Measurements from ENCODE around the gene CTNNA1.

CTNNA1 gene

GRCh38 chr5:138942861-138943260 lies 189.6 kb downstream of the CTNNA1 start:
- no peaks in the 10 kb centered on the region for H3F3A ChIP-seq (ENCODE audit: insufficient read depth)
- no peak overlapping the region for H3K27ac ChIP-seq (ENCODE audit: low read depth, low read length)
- no peak overlapping the region for H3K9ac ChIP-seq (ENCODE audit: low read length)
- H3K36me3 ChIP-seq (ENCODE audit: low read length): no peaks in the 10 kb centered on the region
- no peaks in the 10 kb centered on the region for H3K27me3 ChIP-seq (ENCODE audit: low read length)
- no peak overlapping the region for H3K4me3 ChIP-seq (ENCODE audit: insufficient read depth, low read length, poor library complexity, severe bottlenecking)
- H3K9me3 ChIP-seq (ENCODE audit: insufficient read depth, low read length): no peaks in the 10 kb centered on the region
- H2AFZ ChIP-seq (ENCODE audit: low read depth, low read length, severe bottlenecking): no peak overlapping the region
- TF ChIP-seq, protein P1, sequence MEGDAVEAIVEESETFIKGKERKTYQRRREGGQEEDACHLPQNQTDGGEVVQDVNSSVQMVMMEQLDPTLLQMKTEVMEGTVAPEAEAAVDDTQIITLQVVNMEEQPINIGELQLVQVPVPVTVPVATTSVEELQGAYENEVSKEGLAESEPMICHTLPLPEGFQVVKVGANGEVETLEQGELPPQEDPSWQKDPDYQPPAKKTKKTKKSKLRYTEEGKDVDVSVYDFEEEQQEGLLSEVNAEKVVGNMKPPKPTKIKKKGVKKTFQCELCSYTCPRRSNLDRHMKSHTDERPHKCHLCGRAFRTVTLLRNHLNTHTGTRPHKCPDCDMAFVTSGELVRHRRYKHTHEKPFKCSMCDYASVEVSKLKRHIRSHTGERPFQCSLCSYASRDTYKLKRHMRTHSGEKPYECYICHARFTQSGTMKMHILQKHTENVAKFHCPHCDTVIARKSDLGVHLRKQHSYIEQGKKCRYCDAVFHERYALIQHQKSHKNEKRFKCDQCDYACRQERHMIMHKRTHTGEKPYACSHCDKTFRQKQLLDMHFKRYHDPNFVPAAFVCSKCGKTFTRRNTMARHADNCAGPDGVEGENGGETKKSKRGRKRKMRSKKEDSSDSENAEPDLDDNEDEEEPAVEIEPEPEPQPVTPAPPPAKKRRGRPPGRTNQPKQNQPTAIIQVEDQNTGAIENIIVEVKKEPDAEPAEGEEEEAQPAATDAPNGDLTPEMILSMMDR (IDR thresholded peaks at IDR 0.05; ENCODE audit: insufficient read depth, low read length, poor library complexity, severe bottlenecking): no peak
- TF ChIP-seq EZH2phosphoT487 (conservative IDR thresholded peaks at IDR 0.05; ENCODE audit: low read length): no peak
- H3K79me2 ChIP-seq (ENCODE audit: insufficient read depth, low read length): no peaks in the 10 kb centered on the region
- H4K20me1 ChIP-seq (ENCODE audit: low read depth, low read length): no peaks in the 10 kb centered on the region
- H3K4me2 ChIP-seq (ENCODE audit: low read depth, low read length, poor library complexity, severe bottlenecking): no peak overlapping the region
- no peaks in the 10 kb centered on the region for H3K9me2 ChIP-seq (replicated peaks; ENCODE audit: insufficient read depth, low read length)

DNA sequence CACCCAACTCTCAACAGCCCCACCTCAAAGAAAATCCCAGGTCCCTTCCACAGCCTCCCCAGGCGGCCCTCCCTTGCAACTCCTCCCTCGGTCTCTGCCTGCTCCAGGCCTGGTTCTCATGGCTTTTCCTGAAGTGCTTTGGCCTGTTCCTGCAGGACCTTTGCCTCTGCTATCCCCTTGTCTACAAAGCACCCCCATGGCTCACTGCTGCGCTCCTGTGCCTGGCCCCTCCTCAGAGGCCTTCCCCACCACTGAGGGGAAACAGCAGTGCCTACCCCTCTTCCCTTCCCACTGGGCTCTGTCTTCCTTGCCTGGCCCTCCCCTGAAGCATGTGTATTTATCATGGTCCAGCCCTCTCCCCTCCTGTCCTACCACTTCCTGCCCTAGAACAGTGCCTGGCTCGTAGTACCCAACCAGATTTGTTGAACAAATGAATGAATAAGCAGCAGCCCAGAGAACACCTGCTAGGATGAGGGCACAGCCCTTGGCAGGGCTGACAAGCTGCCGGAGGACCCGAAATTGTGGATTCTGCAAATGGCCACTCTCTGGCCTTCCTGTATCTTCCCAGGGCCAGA lies 190.5 kb downstream of the CTNNA1 start:
- Histone ChIP-seq H3K27me3 (ENCODE audit: low read length) (no peaks in the 10 kb centered on the region), H3K79me2 (ENCODE audit: insufficient read depth, low read length) (no peaks in the 10 kb centered on the region), H3K27ac (ENCODE audit: low read depth, low read length) (no peak overlapping the region), H4K20me1 (ENCODE audit: low read depth, low read length) (no peaks in the 10 kb centered on the region), H3K4me2 (ENCODE audit: low read depth, low read length, poor library complexity, severe bottlenecking) (no peak overlapping the region), H3K4me3 (ENCODE audit: insufficient read depth, low read length, poor library complexity, severe bottlenecking) (no peak overlapping the region), H3K36me3 (ENCODE audit: low read length) (no peaks in the 10 kb centered on the region), H3K9ac (ENCODE audit: low read length) (no peak overlapping the region), H3K9me3 (ENCODE audit: insufficient read depth, low read length) (no peaks in the 10 kb centered on the region), H3K9me2 (replicated peaks; ENCODE audit: insufficient read depth, low read length) (no peaks in the 10 kb centered on the region), H3F3A (ENCODE audit: insufficient read depth) (no peaks in the 10 kb centered on the region), H2AFZ (ENCODE audit: low read depth, low read length, severe bottlenecking) (no peak overlapping the region)
- no peak for TF ChIP-seq EZH2phosphoT487 (conservative IDR thresholded peaks at IDR 0.05; ENCODE audit: low read length)
- TF ChIP-seq, protein P1 (IDR thresholded peaks at IDR 0.05; ENCODE audit: insufficient read depth, low read length, poor library complexity, severe bottlenecking): no peak

DNA sequence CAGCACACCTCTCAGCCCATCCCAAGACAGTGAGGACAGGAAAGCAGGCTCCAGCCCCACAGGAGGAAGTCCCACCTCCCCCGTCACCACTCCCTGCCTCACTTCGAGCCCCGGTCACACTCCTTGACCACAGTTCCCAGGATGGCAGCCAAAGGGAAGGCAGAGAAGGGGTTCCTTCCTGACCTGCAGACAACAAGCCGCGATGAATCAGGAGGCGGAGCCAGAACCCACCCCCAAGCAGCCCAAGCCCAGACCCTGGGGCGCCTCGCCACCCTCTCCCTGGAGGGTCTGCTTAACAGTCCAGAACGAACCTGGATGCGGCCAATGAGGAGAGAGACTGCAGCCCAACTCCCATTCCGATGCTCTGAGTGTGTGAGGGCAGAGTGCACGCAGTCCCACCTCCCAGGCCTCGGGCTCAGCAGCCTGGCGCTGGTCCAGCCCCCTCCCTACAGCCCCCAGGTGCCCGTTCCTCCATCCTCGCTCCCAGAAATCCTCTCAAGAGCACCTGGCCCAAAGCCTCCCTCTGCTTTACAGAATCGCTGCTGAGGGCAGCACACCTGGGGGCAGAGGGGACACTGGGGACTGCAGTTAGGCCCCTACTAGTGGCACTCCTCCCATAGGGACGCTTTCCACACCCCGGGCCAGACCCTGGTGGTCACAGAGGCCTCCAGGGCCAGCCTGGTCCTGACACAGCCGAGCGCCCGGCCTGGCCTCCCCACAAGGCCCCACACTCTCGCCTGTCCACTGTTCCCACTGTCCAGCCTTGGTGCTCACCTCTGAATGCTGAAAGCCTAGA lies 191.5 kb downstream of the CTNNA1 start:
- TF ChIP-seq EZH2phosphoT487 (conservative IDR thresholded peaks at IDR 0.05; ENCODE audit: low read length): no peak
- TF ChIP-seq, protein P1 (IDR thresholded peaks at IDR 0.05; ENCODE audit: insufficient read depth, low read length, poor library complexity, severe bottlenecking): no peak
- H3F3A ChIP-seq (ENCODE audit: insufficient read depth): no peaks in the 10 kb centered on the region
- no peak overlapping the region for H3K4me2 ChIP-seq (ENCODE audit: low read depth, low read length, poor library complexity, severe bottlenecking)
- no peaks in the 10 kb centered on the region for H3K79me2 ChIP-seq (ENCODE audit: insufficient read depth, low read length)
- H4K20me1 ChIP-seq (ENCODE audit: low read depth, low read length): no peaks in the 10 kb centered on the region
- H3K27ac ChIP-seq (ENCODE audit: low read depth, low read length): no peak overlapping the region
- no peaks in the 10 kb centered on the region for H3K36me3 ChIP-seq (ENCODE audit: low read length)
- H2AFZ ChIP-seq (ENCODE audit: low read depth, low read length, severe bottlenecking): no peak overlapping the region
- H3K27me3 ChIP-seq (ENCODE audit: low read length): no peaks in the 10 kb centered on the region
- no peak overlapping the region for H3K4me3 ChIP-seq (ENCODE audit: insufficient read depth, low read length, poor library complexity, severe bottlenecking)
- no peaks in the 10 kb centered on the region for H3K9me3 ChIP-seq (ENCODE audit: insufficient read depth, low read length)
- no peak overlapping the region for H3K9ac ChIP-seq (ENCODE audit: low read length)
- no peaks in the 10 kb centered on the region for H3K9me2 ChIP-seq (replicated peaks; ENCODE audit: insufficient read depth, low read length)

Data from SU-DHL-6 (cell line).